Sigmoid colon (tissue), 4 donors: ENCODE measurements around the gene RAX2.

Experiments used
- EP300 ChIP-seq, 4 donors: sonication (generic); formaldehyde crosslinking; IDR thresholded peaks; one replicate each; pipeline ENCODE4 v1.6.1; 2017; ENCODE audit warnings: antibody characterized with exemption in 4 of 4
- POLR2A ChIP-seq, 2 donors: fragments of 450-650 bp; IDR thresholded peaks; one replicate each; pipeline ENCODE4 v1.6.1; 2016; ENCODE audit warnings: antibody characterized with exemption in 2 of 2, mild to moderate bottlenecking in 2 of 2, moderate library complexity in 2 of 2
- POLR2AphosphoS5 ChIP-seq, 4 donors: sonication (generic); formaldehyde crosslinking; IDR thresholded peaks; one replicate each; pipeline ENCODE4 v1.6.1; 2017; ENCODE audit warnings: antibody characterized with exemption in 4 of 4
- TF ChIP-seq, protein P1 (sequence below), 4 experiments: fragments of 450-650 bp in 3 of 4; fragments of 200-600 bp in 1 of 4; IDR thresholded peaks; one replicate each; pipeline ENCODE4 v1.5.1; 2016 to 2019; ENCODE audit warnings: antibody characterized with exemption in 4 of 4, mild to moderate bottlenecking in 3 of 4, moderate library complexity in 2 of 4

DNA sequence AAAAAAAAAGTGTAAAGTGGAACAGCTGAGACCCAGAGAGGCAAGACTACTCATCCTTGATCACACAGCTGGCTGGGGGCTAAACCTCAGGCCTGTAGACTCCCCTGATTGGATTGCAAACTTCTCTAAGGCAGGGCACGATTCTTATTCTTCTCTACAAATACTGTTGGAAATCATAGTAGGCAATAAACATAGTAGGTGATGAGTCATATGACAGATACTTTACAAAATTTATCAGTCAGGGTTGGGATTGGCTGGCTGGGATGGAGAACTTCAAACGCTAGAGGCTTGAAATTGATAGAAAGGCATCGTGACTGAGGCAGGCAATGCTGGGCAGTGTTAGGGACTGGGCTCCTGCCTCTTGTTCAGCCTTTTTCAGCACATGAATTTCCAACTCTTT, 20.1 kb upstream of the RAX2 start:
- TF ChIP-seq POLR2AphosphoS5 (IDR thresholded peaks at IDR 0.05) (no peak), EP300 (IDR thresholded peaks at IDR 0.05) (no peak), POLR2A (IDR thresholded peaks at IDR 0.05) (no peak)
- TF ChIP-seq, protein P1, sequence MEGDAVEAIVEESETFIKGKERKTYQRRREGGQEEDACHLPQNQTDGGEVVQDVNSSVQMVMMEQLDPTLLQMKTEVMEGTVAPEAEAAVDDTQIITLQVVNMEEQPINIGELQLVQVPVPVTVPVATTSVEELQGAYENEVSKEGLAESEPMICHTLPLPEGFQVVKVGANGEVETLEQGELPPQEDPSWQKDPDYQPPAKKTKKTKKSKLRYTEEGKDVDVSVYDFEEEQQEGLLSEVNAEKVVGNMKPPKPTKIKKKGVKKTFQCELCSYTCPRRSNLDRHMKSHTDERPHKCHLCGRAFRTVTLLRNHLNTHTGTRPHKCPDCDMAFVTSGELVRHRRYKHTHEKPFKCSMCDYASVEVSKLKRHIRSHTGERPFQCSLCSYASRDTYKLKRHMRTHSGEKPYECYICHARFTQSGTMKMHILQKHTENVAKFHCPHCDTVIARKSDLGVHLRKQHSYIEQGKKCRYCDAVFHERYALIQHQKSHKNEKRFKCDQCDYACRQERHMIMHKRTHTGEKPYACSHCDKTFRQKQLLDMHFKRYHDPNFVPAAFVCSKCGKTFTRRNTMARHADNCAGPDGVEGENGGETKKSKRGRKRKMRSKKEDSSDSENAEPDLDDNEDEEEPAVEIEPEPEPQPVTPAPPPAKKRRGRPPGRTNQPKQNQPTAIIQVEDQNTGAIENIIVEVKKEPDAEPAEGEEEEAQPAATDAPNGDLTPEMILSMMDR (IDR thresholded peaks at IDR 0.05) = no peak
